HepG2 (cell line): Measurements from ENCODE around the gene STIP1. TPM values are rescaled to one million over a fixed set of nuclear protein-coding genes. Genes with fewer than 3 reads are reported as not detected.

ENCODE experiments used
- CEBPB ChIP-seq: IDR thresholded peaks from 2 replicates; pipeline ENCODE4 v1.6.1; 2011; ENCODE audit warnings: low read depth, low read length, improper control_type of control experiment, borderline replicate concordance
- ISL2 ChIP-seq: sonication (generic); formaldehyde crosslinking; IDR thresholded peaks from 2 replicates; pipeline ENCODE4 v1.5.0; 2020; ENCODE audit warnings: missing genetic modification reagents
- JUND ChIP-seq: sonication (generic); formaldehyde crosslinking; IDR thresholded peaks from 2 replicates; pipeline ENCODE4 v1.8.0; 2022; ENCODE audit warnings: mild to moderate bottlenecking, missing genetic modification reagents
- NAIF1 ChIP-seq: sonication (generic); formaldehyde crosslinking; IDR thresholded peaks from 2 replicates; pipeline ENCODE4 v1.5.0; 2020; ENCODE audit warnings: mild to moderate bottlenecking, missing genetic modification reagents, borderline replicate concordance
- NFE2 ChIP-seq: sonication (generic); formaldehyde crosslinking; IDR thresholded peaks from 2 replicates; pipeline ENCODE4 v1.4.0; 2020; ENCODE audit warnings: missing genetic modification reagents
- RFX5 ChIP-seq: IDR thresholded peaks from 2 replicates; pipeline ENCODE4 v1.6.1; 2011; ENCODE audit warnings: low read depth, low read length, improper control_type of control experiment
- SALL2 ChIP-seq: sonication (generic); formaldehyde crosslinking; IDR thresholded peaks from 2 replicates; pipeline ENCODE4 v1.8.1; 2023; ENCODE audit warnings: mild to moderate bottlenecking, missing genetic modification reagents, inconsistent platforms
- SNRNP70 ChIP-seq: fragments of 200-400 bp; formaldehyde crosslinking; IDR thresholded peaks from 2 replicates; pipeline ENCODE4 v1.6.1; 2017; ENCODE audit warnings: mild to moderate bottlenecking, low read depth, low read length, moderate library complexity
- SP1 ChIP-seq, 2 experiments: fragments of 450-650 bp in 1 of 2; sonication (generic) in 1 of 2; formaldehyde crosslinking in 1 of 2; IDR thresholded peaks; 2 replicates each; pipeline versions ENCODE4 v1.4.0 to v1.6.1; 2016 to 2020; ENCODE audit warnings: missing genetic modification reagents in 1 of 2
- THYN1 ChIP-seq: sonication (generic); formaldehyde crosslinking; IDR thresholded peaks from 2 replicates; pipeline ENCODE4 v1.8.1; 2023; ENCODE audit warnings: low read depth, mild to moderate bottlenecking, moderate library complexity, missing genetic modification reagents, borderline replicate concordance
- ZC3H4 ChIP-seq: sonication (generic); formaldehyde crosslinking; IDR thresholded peaks from 2 replicates; pipeline ENCODE4 v1.4.0; 2020; ENCODE audit warnings: missing genetic modification reagents, borderline replicate concordance
- ZFP1 ChIP-seq: IDR thresholded peaks from 2 replicates; pipeline ENCODE4 v1.6.1; 2016
- ZNF124 ChIP-seq: sonication (generic); formaldehyde crosslinking; IDR thresholded peaks from 2 replicates; pipeline ENCODE4 v1.4.0; 2020; ENCODE audit warnings: missing genetic modification reagents
- ZNF383 ChIP-seq: sonication (generic); formaldehyde crosslinking; IDR thresholded peaks from 2 replicates; pipeline ENCODE4 v1.4.0; 2020; ENCODE audit warnings: missing genetic modification reagents, mild to moderate bottlenecking, borderline replicate concordance
- ZNF550 ChIP-seq: sonication (generic); formaldehyde crosslinking; IDR thresholded peaks from 2 replicates; pipeline ENCODE4 v1.4.0; 2020; ENCODE audit warnings: mild to moderate bottlenecking, missing genetic modification reagents, borderline replicate concordance
- ZNF563 ChIP-seq: sonication (generic); formaldehyde crosslinking; IDR thresholded peaks from 2 replicates; pipeline ENCODE4 v1.8.0; 2022; ENCODE audit warnings: mild to moderate bottlenecking, moderate library complexity, missing genetic modification reagents
- ZNF570 ChIP-seq: sonication (generic); formaldehyde crosslinking; IDR thresholded peaks from 2 replicates; pipeline ENCODE4 v1.4.0; 2020; ENCODE audit warnings: mild to moderate bottlenecking, missing genetic modification reagents, borderline replicate concordance
- polyA plus RNA-seq, 8 experiments: library from polyadenylated mRNA; depleted of rRNA in 3 of 8; stranded (reverse) in 7 of 8; unstranded in 1 of 8; fragments of >200 nt; fragmentation: Illumina TruSeq in 4 of 8; extraction: Trizol in 4 of 8; gene quantifications; 2 replicates each; pipeline versions ENCODE4 v1.2.1 to v1.2.3, GENCODE V29; 2011 to 2016; ENCODE audit warnings: low read depth in 4 of 8, missing spikeins in 1 of 8, mixed read lengths in 1 of 8; ENCODE audit not compliant: insufficient read depth in 1 of 8
- total RNA-seq, 5 experiments: library from RNA; depleted of rRNA; stranded (reverse); fragments of >200 nt; fragmentation: Illumina TruSeq; extraction: Trizol; gene quantifications; 2 replicates each; pipeline ENCODE4 v1.2.3, GENCODE V29; 2016; ENCODE audit warnings: low read depth in 1 of 5
- TF ChIP-seq, protein P1 (sequence below): sonication (generic); formaldehyde crosslinking; IDR thresholded peaks from 2 replicates; pipeline ENCODE4 v1.4.0; 2020; ENCODE audit warnings: missing genetic modification reagents, mild to moderate bottlenecking, borderline replicate concordance
- TF ChIP-seq, protein P2 (sequence below): sonication (generic); formaldehyde crosslinking; IDR thresholded peaks from 2 replicates; pipeline ENCODE4 v1.8.0; 2022; ENCODE audit warnings: low read depth, missing genetic modification reagents
- TF ChIP-seq, protein P3 (sequence below): sonication (generic); formaldehyde crosslinking; IDR thresholded peaks from 2 replicates; pipeline ENCODE4 v1.4.0; 2020; ENCODE audit warnings: mild to moderate bottlenecking, missing genetic modification reagents

STIP1 gene
- total and polyA plus RNA-seq, 2 of the 13 experiments (the other 11 are each of a cell fraction or from before 2014, with no cell fraction given): 81.1 to 217 TPM

DNA sequence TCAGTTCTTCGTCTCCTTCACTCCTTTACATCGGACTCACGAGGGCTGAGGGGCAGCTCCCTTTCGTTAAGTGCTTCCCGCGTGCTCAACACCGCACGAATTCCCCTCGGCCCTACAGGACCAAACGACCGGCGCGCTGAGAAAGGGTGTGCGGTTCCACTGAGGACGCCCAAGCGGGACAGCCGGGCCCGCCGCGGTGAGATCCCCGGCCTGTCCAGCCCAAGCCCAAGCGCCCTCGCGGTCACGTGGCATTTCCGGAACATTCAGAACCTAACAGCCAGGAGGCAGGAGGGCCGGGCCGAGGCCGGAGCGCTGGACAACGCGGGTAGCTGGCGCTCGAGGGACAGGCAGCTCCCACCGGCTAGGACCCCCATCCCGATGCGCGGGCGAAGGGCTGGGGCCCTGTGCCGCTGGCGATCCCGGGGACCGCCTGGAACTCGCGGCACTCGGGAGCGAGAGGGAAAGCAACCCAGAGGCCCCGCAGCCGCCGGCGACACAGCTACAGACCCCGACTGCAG is 737 bp upstream of the STIP1 start (continued):
- TF ChIP-seq ISL2 (CRISPR knock-in tag) (no peak), ZC3H4 (no peak), SNRNP70 (no peak), ZNF550 (CRISPR knock-in tag) (peak; percentile 97), NAIF1 (CRISPR knock-in tag) (peak; percentile 89; the same call in 1 of the 2 replicates), NFE2 (CRISPR knock-in tag) (0 out of 2 replicates have a peak, but pooled peaks have one; percentile 32), ZNF570 (CRISPR knock-in tag) (peak; percentile 93; the same call in 1 of the 2 replicates), THYN1 (no peak), RFX5 (no peak), ZNF383 (CRISPR knock-in tag) (no peak), ZNF563 (CRISPR knock-in tag) (peak; percentile 95), JUND (CRISPR knock-in tag) (no peak), SP1 (IDR thresholded peaks at IDR 0.05) (no peak), SP1 (CRISPR knock-in tag; IDR thresholded peaks at IDR 0.05) (no peak), ZFP1 (CRISPR knock-in tag) (0 out of 2 replicates have a peak, but pooled peaks have one; percentile 34), ZNF124 (CRISPR knock-in tag) (peak; percentile 73), CEBPB (no peak), SALL2 (peak; percentile 72; the same call in 1 of the 2 replicates)
- TF ChIP-seq, protein P1, sequence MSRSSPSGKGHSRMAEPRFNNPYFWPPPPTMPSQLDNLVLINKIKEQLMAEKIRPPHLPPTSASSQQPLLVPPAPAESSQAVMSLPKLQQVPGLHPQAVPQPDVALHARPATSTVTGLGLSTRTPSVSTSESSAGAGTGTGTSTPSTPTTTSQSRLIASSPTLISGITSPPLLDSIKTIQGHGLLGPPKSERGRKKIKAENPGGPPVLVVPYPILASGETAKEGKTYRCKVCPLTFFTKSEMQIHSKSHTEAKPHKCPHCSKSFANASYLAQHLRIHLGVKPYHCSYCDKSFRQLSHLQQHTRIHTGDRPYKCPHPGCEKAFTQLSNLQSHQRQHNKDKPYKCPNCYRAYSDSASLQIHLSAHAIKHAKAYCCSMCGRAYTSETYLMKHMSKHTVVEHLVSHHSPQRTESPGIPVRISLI (CRISPR knock-in tag): no peak; the same call in 1 of the 2 replicates
- TF ChIP-seq, protein P2, sequence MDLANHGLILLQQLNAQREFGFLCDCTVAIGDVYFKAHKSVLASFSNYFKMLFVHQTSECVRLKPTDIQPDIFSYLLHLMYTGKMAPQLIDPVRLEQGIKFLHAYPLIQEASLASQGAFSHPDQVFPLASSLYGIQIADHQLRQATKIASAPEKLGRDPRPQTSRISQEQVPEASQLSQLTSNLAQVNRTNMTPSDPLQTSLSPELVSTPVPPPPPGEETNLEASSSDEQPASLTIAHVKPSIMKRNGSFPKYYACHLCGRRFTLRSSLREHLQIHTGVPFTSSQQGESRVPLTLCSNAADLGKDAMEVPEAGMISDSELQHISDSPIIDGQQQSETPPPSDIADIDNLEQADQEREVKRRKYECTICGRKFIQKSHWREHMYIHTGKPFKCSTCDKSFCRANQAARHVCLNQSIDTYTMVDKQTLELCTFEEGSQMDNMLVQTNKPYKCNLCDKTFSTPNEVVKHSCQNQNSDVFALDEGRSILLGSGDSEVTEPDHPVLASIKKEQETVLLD (CRISPR knock-in tag): no peak; the same call in 1 of the 2 replicates
- TF ChIP-seq, protein P3, sequence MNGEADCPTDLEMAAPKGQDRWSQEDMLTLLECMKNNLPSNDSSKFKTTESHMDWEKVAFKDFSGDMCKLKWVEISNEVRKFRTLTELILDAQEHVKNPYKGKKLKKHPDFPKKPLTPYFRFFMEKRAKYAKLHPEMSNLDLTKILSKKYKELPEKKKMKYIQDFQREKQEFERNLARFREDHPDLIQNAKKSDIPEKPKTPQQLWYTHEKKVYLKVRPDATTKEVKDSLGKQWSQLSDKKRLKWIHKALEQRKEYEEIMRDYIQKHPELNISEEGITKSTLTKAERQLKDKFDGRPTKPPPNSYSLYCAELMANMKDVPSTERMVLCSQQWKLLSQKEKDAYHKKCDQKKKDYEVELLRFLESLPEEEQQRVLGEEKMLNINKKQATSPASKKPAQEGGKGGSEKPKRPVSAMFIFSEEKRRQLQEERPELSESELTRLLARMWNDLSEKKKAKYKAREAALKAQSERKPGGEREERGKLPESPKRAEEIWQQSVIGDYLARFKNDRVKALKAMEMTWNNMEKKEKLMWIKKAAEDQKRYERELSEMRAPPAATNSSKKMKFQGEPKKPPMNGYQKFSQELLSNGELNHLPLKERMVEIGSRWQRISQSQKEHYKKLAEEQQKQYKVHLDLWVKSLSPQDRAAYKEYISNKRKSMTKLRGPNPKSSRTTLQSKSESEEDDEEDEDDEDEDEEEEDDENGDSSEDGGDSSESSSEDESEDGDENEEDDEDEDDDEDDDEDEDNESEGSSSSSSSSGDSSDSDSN (CRISPR knock-in tag): peak; percentile 97
